Glomerular visceral epithelial cell (primary cell): Measurements from ENCODE around the gene WRNIP1.
"Not testable (repeated sequence)": the region's sequence is repeated elsewhere in the genome, so short reads cannot be mapped to it uniquely, and the experiment has no call there.

Experiments
- DNase-seq: peaks from one replicate; pipeline ENCODE4 v3.0.0-alpha.2; 2016; ENCODE audit errors: extremely low spot score

The WRNIP1 gene

DNA sequence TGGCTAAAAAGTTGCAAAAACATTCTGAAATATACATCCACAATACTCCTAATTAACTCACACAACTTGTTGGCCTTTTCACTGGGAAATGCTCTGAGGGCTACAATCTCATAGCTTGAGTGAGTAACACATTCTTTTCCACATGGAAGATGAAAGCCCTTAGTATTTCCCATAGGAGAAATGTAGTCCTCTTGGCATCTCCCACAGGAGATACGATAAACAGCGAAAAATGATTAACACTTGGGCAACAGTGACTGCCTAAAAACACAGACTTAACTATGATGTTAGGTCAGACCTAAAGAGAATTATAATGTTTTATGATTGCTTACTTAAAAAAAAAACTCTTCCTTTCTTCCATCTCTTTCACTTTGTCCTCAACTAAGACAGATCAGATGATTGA, 23.4 kb upstream of the WRNIP1 start:
- DNase-seq = no peak

DNA sequence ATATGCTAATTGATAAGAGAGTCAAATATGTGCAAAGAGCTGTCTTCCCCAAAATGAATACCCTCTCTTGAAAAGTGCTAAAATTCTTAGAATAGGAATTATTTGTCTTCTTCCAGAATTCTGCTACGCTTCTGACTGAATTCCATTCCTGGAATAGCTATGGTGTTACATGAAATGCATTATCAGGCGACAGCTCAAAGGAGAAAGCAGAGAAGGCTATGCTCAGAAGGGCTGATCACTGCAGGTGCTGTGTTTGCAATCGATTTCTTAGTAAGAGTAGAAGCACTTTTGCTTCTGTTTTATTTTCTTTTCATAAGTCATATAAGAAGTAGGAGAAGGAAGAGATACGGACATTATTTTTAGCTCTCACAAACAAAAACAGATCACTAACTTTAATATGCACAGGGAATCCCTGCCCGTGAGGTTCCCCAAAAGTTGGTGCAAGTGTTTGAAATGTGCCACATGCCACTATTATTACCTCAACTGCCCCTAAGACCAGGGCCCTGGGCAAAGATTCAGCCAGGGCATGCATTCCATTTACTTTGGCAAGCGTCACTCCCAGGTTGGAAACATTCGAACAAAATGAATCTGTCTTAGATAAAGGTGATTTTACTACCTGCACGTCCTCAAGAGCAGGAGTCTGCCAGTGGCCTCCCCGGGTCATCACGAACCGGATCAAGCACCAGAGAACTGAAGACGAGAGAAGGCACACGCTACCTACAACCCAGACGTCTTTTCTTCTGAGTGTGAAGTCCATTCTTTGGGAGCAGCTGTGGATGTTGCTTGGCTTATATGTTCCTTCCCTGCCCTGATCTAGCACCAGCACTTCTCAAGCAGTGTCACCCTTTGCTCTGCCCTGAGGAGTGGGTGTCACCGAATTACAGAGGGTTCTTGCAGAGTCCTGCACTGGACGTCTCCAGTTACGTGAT, 21.6 kb upstream of the WRNIP1 start:
- DNase-seq = no peak

DNA sequence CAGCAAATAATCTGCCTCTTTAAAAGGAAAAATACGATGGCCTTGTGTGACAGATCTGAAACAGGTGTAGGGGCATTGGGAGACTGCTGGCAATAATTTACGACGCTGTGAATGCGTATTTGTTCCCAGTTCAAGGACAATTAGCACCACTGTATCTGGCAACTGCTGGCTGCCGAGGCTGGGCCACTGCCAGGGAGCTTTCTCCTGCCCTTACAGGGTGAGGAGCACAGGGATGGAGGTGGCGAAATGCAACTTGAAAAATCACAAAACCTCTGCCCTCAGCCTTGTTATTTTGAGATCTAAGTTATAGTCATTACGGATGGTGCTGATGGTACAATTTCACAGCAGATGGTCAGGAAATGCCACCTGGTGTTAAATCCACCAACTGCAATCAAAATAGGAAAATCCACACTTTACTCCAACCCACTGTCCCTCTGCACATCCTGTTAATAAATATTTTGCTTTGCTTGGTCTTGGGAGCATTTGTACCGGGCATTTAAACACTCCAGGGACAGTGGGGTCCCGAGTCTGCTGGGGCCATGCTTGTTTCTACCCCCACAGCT, 20.9 kb upstream of the WRNIP1 start:
- no peak for DNase-seq

DNA sequence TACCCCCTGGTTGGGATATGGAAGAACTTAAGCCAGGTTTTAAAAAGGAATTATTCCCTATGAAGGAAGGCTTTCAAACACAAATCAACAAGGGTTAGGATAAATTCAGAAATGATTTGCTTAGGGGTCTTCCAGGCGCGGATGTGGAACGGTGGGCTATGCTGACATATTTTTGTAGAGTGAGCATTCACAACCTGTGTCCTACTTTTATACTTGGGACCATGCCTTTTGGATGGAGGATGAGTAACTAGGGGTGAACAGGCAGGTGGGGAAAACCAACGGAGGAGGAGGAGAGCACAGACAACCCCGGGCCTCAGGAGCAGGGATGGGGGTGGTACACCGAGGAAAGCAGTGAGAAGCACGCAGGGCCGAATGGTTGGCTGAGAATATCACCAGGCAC, 20.4 kb upstream of the WRNIP1 start:
- DNase-seq = no peak

DNA sequence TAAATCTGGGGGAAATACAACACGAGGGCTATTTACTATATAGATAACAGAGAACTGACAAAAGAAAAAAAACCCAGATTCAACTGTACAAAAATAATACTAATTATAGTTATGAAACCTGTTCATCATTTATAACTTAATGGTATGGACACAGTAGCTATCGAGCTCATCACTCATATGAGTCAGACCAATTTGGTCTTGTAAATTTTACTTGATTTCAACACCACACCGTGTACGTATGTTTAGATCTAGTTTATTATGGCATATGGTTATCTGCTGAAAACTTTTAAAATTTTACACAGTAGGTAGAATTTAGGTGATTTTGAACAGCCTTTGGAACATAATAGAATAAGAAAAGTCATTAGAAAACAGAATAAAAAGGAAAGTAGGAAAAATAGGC, 19.9 kb upstream of the WRNIP1 start:
- no peak for DNase-seq

DNA sequence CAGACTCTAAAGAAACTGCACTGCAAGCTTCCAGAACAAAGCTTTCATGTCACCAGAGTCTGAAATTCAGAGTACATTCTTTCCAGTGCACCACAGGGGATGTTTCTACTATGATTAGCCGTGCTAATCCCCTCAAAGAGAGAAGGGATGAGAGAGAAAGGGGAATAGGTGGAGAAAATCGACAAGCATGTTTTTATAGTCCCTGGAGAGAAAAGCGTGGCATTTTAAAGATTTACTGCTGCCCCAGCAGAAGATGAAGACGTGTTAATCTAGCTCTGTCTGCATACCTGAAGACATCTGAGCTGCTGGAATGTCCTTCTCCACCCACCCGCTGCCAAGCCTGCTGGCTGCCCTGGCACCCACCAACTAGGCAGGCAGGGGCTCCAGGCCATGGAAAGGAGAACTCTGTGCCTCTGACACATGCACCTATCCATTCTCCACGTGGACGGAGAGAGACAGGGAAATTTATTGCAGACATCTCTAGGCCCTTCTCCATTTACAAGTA, 18.6 kb upstream of the WRNIP1 start:
- DNase-seq = no peak

DNA sequence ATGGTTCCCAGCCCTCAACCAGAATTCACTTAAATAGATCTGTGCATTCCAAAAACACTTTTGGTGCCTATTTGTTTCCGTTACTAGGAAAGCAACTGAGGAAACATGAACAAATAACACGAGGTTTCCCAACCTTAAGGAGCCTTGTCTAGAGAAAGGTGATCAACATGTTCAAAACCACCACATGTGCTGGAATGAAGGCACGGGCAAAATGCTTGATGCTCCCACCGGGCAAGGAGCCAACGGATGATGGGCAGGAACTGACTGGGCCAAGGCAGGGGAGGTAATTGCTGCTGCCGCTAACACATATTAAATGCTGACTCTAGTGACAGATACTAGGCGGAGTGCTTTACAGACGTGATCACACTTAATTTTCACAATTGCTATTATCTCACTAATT, 17.0 kb upstream of the WRNIP1 start:
- no peak for DNase-seq

DNA sequence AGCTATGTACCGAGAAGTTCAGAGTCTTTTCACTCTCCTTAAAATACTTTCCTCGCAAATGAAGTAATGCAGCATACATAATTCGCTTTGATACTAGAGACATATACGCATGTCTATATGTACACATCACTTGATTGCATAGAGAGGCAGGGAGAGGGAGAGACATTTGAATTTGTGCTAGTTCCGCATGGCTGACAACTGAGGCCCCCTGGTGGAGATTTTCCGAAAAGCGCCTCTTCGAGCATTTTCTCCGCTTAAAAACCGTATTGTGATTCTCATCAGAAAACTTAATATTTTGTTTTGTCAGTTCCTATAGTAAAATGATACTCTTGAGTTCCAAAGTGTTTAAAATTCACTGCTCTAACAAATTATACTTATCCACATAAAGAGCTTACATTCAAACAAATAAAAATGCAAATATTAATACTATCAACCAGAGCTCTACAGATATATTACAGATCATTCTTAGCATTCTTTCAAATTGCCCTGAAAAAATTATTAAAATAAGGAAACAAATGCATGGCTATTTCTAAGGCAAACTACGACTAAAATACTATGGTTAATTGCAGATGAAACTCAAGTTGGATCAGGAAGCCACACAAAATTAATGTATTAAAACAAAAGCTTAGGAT, 15.1 kb upstream of the WRNIP1 start:
- DNase-seq = peak; percentile 57

DNA sequence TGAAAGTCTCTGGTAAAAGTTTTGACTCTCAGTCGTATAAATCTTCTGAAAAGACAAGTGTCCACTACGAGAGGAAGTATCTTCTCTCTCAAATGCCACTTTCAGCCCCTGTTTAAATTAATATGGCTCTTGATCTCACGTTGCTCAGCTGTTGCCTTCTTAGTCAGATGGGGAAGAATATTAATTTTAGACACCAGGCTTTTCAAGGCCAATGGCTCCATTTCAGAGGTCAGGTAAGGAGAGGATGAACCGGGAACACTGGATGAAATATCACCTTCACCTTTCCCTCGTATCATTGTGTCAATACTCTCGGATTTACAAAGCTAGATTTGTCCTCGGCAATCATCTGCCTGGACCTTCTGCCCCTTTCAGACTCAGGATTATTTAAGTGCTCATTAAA, 14.4 kb upstream of the WRNIP1 start, which contains the start of gene MYLK4:
TSS of gene MYLK4 (minus strand) at position 91 of the 400 bp plus-strand sequence. CDS start 1,628 bp downstream, outside the sequence.
- no peak for DNase-seq

DNA sequence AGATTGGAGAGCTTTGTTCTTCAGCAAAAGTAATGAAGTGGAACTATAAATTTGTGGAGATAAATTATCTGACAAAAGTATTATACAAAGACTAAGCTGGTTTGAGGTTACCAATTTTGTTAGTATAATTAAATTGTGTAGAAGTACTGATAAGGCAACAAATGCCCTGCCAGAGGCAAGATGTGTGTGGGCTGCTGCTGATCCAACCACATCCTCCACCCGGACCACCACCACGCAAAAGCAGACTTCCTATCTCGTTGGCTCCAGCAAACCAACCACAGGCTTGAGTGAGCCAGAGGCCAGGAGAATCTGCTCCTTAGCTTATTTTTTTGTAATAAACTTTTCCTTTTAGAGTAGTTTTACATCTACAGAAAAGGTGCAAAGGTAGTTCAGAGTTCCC, 13.3 kb upstream of the WRNIP1 start:
- DNase-seq = no peak

DNA sequence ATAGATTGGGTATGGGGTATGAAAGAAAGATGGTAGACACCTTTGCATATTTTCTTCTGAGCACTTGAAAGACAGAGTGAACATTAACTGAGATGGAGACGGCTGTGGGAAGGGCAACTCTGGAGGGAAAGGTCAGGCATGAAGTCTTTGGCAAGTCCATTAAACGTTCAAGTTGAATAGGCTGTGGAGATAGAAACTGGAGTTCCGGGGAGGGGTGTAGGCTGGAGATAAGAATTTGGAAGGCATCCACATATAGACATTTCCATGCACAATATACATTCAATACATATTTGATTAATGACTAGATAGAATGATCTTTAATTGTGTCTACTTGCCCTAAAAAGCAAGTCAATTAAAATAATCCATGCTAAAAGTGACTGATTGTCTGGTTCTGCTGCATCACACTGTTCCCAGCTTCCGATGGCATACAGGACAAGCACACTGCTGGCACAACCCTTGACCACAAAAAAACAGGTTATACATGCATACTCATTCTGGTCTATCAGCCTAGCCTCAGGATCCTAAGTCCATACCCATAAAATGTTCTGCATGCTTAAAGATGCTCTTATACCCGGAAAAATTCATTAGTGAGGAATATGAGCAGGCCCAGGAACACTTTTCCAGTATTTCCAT, 12.6 kb upstream of the WRNIP1 start:
- DNase-seq = no peak

DNA sequence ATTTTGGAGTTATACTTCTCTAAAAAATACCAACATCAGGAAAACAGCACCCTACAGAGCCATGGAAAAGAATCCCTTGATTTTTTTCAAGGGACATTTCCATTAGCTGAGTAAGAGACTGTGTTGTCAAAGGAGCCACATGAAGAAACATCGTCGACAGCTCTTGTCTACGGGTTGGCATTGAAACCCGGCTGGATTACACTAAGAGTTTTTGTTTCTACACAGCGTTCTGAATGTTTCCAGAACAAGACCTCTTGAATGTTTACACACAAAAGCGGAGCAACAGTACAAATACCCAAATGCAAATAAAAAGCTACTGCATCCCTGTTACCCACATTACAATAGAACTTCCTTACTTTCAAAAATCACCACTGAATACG, 12.1 kb upstream of the WRNIP1 start:
- DNase-seq = no peak

DNA sequence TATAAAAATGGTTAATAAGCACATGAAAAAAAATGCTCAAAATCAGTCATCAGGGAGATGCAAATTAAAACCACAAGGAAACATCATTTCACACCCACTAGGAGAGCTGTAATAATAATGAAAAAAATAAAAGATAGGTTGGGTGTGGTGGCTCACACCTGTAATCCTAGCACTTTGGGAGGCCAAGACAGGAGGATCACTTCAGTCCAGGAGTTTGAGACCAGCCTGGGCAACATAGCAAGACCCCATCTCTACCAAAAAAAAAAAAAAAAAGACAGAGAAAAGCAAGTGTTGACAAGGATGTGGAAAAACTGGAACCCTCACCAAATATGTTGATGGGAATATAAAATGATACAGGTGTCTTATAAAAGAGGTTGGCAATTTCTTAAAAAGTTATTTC, 11.4 kb upstream of the WRNIP1 start:
- no peak for DNase-seq

DNA sequence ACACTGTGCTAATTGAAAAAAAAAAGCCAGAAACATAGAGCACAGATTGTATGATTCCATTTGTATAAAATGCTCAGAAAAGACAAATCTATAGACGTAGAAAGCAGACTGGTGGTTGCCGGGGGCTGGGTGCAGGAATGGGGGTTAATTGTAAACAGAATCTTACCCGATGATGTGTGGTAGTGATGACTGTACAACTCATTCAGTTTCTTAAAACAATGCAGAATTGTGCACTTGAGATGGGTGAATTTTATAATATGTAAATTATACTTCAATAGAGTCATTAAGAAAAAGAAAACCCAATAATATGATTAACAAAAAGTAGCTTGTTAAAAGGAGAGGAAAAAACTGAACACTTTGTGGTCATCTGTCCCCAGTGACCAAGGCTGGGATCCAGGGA, 10.8 kb upstream of the WRNIP1 start:
- no peak for DNase-seq

DNA sequence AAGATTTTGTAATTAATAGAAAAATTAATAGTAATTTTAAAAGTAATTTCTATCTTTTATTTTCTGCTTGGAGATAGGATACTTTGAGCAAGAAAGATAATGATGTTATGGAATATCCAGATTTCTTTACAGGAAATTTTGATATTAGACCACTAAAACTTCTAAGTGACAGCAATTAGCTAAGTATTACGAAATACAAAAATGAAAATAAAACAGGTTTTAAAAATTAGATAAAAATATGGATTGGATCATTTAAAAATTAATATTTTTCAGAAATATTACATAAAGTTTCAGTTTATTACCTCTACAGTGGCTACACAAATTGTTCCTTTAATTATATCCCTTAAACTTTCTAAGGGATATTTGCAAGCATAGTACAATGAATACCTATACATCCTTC, 10.3 kb upstream of the WRNIP1 start:
- no peak for DNase-seq

DNA sequence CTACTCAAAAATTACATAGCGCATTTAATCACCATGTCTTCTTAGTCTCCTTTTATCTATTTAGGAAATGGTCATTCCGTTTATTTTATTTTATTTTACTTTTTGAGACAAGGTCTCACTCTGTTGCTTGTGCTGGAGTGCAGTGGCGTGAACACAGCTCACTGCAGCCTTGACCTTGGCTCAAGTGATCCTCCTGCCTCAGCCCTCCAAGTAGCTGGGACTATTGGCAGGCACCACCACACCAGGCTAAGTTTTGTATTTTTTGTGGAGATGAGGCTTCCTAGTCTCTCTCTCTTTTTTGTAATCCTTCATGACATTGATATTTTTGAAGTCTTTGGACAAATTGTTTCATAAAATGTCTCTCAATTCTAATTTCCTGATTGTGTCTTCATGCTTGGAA, 9.7 kb upstream of the WRNIP1 start:
- no peak for DNase-seq

DNA sequence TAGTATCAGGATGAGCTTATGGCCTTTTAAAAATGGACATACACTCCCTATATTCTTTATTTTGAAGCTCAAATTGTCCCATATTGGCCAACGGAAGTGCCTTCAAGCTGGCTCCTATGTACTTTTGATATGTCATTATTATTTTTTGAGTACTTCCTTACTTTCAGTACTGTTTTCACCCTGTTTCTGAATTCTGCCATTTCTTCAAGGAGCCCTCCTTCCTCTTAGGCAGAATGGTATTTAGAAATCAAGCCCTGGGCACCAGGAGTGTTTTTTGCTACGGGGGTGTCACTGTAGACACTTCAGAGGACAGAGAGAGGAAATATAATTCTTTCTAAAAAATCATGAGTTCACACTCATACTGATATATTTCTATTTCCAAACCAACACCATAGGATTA, 9.0 kb upstream of the WRNIP1 start:
- no peak for DNase-seq

DNA sequence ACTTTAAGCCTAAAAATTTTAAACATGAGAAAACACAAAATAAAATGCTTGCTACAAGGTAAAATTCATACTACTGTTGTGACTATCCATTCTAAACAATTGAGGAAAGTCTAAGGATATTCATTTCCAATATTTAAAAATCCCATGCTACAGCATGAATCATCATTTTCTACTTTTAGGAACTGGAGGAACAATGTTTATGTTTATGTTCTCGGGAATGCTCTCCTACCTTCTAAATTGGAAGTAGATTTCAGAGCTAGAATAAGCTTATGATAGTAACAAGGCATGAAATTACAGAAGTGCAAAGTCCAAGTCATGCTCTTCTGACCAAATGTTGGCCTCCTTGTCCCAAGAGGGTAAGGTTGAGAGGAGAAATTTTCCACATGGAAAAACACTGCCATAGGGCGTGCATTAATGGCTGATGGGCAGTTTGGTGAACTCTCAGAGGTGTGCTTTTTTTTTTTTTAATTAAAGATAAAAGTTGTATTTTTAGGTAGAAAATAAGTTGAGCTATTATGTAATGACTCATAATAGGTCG, 8.4 kb upstream of the WRNIP1 start:
- DNase-seq = no peak

DNA sequence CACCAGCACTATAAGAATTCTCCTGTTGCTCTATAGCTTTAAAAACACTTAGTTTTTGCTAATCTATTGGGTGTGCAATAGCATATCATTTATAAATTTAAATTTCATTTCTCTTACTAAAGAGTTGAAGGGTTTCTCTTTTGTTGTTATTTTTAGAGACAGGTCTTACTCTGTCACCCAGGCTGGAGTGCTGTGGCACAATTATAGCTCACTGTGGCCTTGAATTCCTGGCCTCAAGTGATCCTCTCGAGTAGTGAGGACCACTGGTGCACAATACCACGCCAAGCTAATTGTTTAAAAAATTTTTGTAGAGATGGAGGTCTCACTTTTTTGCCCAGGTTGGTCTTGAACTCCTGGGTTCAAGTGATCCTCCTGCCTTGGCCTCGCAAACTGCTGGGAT, 6.2 kb upstream of the WRNIP1 start:
- no peak for DNase-seq

DNA sequence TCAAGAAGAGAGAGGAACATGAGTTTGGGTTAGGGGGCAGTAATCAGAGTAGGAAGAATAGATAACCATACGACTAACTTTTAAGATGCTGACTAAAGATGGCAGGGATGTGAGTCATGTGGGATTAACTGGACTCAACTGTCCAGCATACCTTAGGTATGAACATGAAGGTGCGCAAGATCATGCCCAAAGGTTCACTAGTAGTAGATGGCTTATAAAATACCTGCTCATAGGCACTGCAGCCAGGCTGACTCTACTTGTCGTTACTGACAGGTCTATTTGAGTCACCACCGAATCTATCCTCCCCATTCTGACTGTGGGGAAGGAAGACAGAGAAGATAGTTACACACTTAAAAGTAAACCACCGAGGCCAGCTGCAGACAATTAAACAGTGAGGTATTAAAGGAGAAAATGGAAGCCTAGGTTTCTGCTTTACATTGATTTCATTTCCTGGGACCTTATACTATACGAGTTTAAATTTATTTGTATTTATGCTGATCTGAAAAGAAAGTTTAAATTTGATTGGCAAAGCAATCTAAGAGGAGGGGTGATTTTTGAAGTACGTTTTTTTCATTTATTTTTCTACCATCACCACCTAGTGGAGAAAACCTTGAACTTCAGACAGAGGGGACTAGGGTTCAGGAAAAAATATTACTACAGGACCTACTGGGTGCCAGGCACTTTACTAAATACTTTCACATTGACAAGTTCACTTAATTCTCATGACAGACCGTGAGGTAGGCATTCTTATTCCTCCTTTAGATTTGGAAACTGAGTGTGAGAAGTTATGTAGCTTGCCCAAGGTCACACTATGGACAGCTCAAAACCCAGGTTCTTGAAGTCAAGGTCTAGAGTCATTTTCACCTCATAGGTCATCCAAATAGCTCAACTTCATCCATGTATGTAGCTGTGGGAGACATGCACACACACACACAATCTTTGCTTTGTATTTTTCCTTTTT, 4.0 kb upstream of the WRNIP1 start:
- DNase-seq = no peak

DNA sequence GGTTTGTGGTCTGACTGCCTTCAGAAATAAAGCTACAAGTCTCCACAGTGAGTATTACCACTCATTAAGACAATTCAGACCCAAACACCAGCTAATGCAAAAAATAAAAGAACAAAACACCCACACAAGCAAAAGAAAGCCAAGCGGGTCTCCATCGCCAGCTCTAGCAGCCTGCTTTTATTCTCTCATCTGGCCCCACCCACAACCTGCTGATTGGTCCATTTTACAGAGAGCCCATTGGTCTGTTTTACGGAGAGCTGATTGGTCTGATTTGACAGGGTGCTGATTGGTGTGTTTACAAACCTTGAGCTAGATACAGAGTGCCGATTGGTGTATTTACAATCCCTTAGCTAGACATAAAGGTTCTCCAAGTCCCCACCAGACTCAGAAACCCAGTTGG, 2.3 kb upstream of the WRNIP1 start:
- not testable (repeated sequence) for DNase-seq
